ENCODE measurements around the gene ZBTB25. TPM values are rescaled to one million over a fixed set of nuclear protein-coding genes. Genes with fewer than 3 reads are reported as not detected.

ZBTB25 gene
- polyA plus RNA-seq, 3 donors = 3.2 to 8.7 (median 3.9) TPM

GRCh38 chr14:64447876-64448670 lies 55.6 kb downstream of the ZBTB25 start:
- Mint-ChIP-seq H3K9me3 (no peaks in the 10 kb centered on the region), H3K4me1 (no peaks in the 10 kb centered on the region), H3K27me3 (ENCODE audit: low read depth in 3 of 3) (no peaks in the 10 kb centered on the region), H3K36me3 (peaks cover 44 to 54% of the 10 kb centered on the region in 2 donors), H3K27ac (no peak overlapping the region), H3K4me3 (no peak overlapping the region)
- DNase-seq = no peak
- Histone ChIP-seq H3K27me3 (ENCODE audit: control insufficient read depth in 2 of 2, insufficient read depth in 2 of 2, low read length in 2 of 2) (no peaks in the 10 kb centered on the region), H3K79me2 (ENCODE audit: insufficient read depth, low read length) (no peaks in the 10 kb centered on the region), H3K27ac (ENCODE audit: low read depth in 1 of 2, low read length in 2 of 2) (no peak overlapping the region), H3K9ac (ENCODE audit: insufficient read depth, low read length, poor library complexity, severe bottlenecking) (no peak overlapping the region), H4K20me1 (ENCODE audit: insufficient read depth, low read length) (no peaks in the 10 kb centered on the region), H3K4me1 (ENCODE audit: control insufficient read depth in 1 of 2, insufficient read depth in 2 of 2, low read length in 2 of 2) (no peaks in the 10 kb centered on the region), H3K4me2 (replicated peaks; ENCODE audit: extremely low read depth, low read length, poor library complexity, severe bottlenecking) (no peak overlapping the region), H3K36me3 (replicated peaks in 1 of 2; ENCODE audit: control insufficient read depth in 1 of 2, insufficient read depth in 2 of 2, low read length in 2 of 2) (peaks cover 32 to 77% of the 10 kb centered on the region in 2 donors), H3K9me3 (replicated peaks in 1 of 2; ENCODE audit: control insufficient read depth in 1 of 2, insufficient read depth in 1 of 2, low read length in 2 of 2) (no peaks in the 10 kb centered on the region), H2AFZ (ENCODE audit: insufficient read depth, low read depth, low read length, poor library complexity, severe bottlenecking) (no peak overlapping the region), H3K4me3 (replicated peaks in 1 of 3; ENCODE audit: low read depth in 2 of 3, low read length in 3 of 3) (no peak overlapping the region)
- intact Hi-C loops (cut with micrococcal nuclease) = no loop called here
- 95% methylated on average over 2 of the region's 5 CpGs for WGBS (ENCODE audit: insufficient coverage)
- TF ChIP-seq, protein P1, sequence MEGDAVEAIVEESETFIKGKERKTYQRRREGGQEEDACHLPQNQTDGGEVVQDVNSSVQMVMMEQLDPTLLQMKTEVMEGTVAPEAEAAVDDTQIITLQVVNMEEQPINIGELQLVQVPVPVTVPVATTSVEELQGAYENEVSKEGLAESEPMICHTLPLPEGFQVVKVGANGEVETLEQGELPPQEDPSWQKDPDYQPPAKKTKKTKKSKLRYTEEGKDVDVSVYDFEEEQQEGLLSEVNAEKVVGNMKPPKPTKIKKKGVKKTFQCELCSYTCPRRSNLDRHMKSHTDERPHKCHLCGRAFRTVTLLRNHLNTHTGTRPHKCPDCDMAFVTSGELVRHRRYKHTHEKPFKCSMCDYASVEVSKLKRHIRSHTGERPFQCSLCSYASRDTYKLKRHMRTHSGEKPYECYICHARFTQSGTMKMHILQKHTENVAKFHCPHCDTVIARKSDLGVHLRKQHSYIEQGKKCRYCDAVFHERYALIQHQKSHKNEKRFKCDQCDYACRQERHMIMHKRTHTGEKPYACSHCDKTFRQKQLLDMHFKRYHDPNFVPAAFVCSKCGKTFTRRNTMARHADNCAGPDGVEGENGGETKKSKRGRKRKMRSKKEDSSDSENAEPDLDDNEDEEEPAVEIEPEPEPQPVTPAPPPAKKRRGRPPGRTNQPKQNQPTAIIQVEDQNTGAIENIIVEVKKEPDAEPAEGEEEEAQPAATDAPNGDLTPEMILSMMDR (IDR thresholded peaks at IDR 0.05) = no peak

DNA sequence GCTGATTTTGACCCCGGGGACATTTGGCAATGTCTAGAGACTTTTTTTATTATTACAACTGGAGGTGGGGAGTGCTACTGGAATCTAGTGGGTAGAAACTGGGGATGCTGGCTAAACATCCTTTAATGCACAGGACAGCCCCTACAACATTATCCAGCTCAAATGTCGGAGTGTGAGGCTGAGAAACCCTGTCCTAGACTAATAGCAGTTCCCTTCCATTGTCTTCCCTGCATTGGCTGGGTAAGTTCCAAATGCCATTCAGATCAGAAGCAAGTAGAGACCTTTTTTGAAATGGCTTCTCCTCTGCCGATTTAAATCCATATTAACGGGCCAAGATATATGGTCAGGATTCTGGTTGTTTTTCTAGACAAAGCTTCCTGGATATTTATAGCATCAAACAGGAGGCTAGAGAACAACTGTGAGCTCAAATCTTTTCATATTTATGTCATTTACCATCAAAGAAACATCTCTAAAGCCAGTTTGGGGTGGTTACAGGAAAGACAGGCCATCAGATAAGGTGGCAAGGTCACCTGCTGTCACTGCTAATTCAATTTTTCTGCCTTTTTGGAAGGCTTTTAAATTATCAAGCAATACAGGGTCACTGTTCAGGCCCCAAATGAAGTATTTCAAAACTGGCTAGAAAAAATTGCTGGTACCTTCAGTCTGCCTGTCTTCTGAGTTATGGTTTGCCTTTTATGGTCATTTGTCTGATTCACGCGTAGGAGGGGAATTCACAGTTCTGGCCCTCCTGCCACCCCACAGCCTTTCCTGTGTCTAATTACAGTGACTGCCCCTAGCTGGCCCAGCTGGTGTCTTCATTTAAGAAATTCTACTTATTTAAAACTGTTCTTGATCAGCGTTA lies 58.4 kb downstream of the ZBTB25 start:
- Mint-ChIP-seq H3K9me3 (no peaks in the 10 kb centered on the region), H3K4me1 (no peaks in the 10 kb centered on the region), H3K4me3 (no peak overlapping the region), H3K36me3 (peaks cover 51 to 61% of the 10 kb centered on the region in 2 donors), H3K27me3 (ENCODE audit: low read depth in 3 of 3) (no peaks in the 10 kb centered on the region), H3K27ac (peak overlapping the region in 1 of 7 donors; percentile 72)
- TF ChIP-seq, protein P1 (IDR thresholded peaks at IDR 0.05) = no peak
- Histone ChIP-seq H3K4me2 (replicated peaks; ENCODE audit: extremely low read depth, low read length, poor library complexity, severe bottlenecking) (no peak overlapping the region), H4K20me1 (ENCODE audit: insufficient read depth, low read length) (no peaks in the 10 kb centered on the region), H3K27ac (ENCODE audit: low read depth in 1 of 2, low read length in 2 of 2) (no peak overlapping the region), H2AFZ (ENCODE audit: insufficient read depth, low read depth, low read length, poor library complexity, severe bottlenecking) (no peak overlapping the region), H3K4me3 (replicated peaks in 1 of 3; ENCODE audit: low read depth in 2 of 3, low read length in 3 of 3) (no peak overlapping the region), H3K9ac (ENCODE audit: insufficient read depth, low read length, poor library complexity, severe bottlenecking) (no peak overlapping the region), H3K4me1 (ENCODE audit: control insufficient read depth in 1 of 2, insufficient read depth in 2 of 2, low read length in 2 of 2) (no peaks in the 10 kb centered on the region), H3K36me3 (replicated peaks in 1 of 2; ENCODE audit: control insufficient read depth in 1 of 2, insufficient read depth in 2 of 2, low read length in 2 of 2) (peaks cover 32 to 84% of the 10 kb centered on the region in 2 donors), H3K27me3 (ENCODE audit: control insufficient read depth in 2 of 2, insufficient read depth in 2 of 2, low read length in 2 of 2) (no peaks in the 10 kb centered on the region), H3K9me3 (replicated peaks in 1 of 2; ENCODE audit: control insufficient read depth in 1 of 2, insufficient read depth in 1 of 2, low read length in 2 of 2) (no peaks in the 10 kb centered on the region), H3K79me2 (ENCODE audit: insufficient read depth, low read length) (no peaks in the 10 kb centered on the region)
- DNase-seq = no peak
- no CpG with 5 or more reads among the region's 7 CpGs for WGBS (ENCODE audit: insufficient coverage)
- intact Hi-C loops (cut with micrococcal nuclease) = no loop called here

All from CD14-positive monocyte (primary cell).